Mucosa of rectum (tissue), 2 donors: ENCODE data around the gene TUFT1.

Experiments used
- H3K27ac ChIP-seq, 2 donors: one replicate each; pipeline ENCODE4 v1.7.0; 2013; ENCODE audit warnings: inconsistent platforms in 2 of 2, low read depth in 2 of 2, low read length in 2 of 2
- H3K27me3 ChIP-seq, 2 donors: one replicate each; pipeline ENCODE4 v1.7.0; 2013; ENCODE audit warnings: low read length in 2 of 2; ENCODE audit not compliant: control insufficient read depth in 2 of 2, insufficient read depth in 2 of 2
- H3K36me3 ChIP-seq, 2 donors: one replicate each; pipeline ENCODE4 v1.7.0; 2013; ENCODE audit warnings: low read length in 2 of 2; ENCODE audit not compliant: control insufficient read depth in 2 of 2, insufficient read depth in 2 of 2
- H3K4me1 ChIP-seq, 2 donors: one replicate each; pipeline ENCODE4 v1.7.0; 2013; ENCODE audit warnings: low read length in 2 of 2, mild to moderate bottlenecking in 1 of 2; ENCODE audit not compliant: control insufficient read depth in 2 of 2, insufficient read depth in 2 of 2
- H3K4me3 ChIP-seq, 2 donors: one replicate each; pipeline ENCODE4 v1.7.0; 2013; ENCODE audit warnings: low read length in 2 of 2
- H3K9ac ChIP-seq, 2 donors: one replicate each; pipeline ENCODE4 v1.7.0; 2013; ENCODE audit warnings: low read length in 2 of 2, low read depth in 1 of 2, mild to moderate bottlenecking in 1 of 2
- H3K9me3 ChIP-seq, 2 donors: one replicate each; pipeline ENCODE4 v1.7.0; 2013; ENCODE audit warnings: low read length in 2 of 2; ENCODE audit not compliant: control insufficient read depth in 2 of 2
- donor health status: healthy.
- donor health status: Normal muscosa, but diverticular disease.

TUFT1 gene

DNA sequence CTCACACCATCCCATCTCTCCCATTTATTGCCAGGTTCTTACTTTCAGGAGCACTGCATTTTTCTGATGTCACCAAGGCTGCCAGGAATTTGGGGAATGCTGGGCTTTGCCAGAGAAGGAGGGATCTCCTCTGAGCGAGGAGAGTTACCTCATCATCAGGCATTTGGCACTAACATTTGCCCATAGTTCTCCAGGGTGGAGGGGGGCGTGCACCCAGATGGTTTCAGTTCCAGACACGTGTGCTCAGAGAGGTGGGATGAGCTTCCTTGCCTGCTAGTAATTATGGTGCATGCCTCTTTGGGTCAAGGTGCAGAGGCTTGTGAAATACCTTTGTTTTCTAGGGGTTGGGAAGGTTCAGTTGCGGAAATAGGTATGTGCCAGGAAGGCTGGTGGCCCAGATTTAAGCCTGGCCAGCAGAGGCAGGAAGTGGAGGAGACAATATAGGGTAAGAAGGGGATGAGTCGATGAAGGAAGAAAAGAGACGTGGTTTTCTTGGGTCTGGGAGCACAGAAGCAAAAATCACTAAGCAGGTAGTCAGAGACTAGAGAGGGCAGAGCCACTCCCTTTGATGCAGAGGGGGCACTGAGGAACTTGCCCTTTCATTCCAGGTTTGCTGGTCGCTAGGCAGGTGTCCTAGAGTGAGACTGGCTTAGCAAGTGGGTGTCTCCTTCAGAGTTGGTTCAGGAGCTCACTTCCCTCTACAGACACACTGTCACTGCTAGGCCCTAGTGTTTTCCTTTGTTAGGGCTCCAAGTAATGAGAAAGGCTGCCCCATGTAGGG, 7.2 kb downstream of the TUFT1 start:
- no peaks in the 10 kb centered on the region for H3K9me3 ChIP-seq
- no peaks in the 10 kb centered on the region for H3K36me3 ChIP-seq
- H3K4me3 ChIP-seq: peak overlapping the region; percentile 14 to 45
- H3K9ac ChIP-seq: peak overlapping the region; percentile 48 to 53
- H3K27ac ChIP-seq: peak overlapping the region; percentile 79 to 89
- H3K27me3 ChIP-seq: no peaks in the 10 kb centered on the region
- peaks cover 10 to 32% of the 10 kb centered on the region in 2 donors for H3K4me1 ChIP-seq

DNA sequence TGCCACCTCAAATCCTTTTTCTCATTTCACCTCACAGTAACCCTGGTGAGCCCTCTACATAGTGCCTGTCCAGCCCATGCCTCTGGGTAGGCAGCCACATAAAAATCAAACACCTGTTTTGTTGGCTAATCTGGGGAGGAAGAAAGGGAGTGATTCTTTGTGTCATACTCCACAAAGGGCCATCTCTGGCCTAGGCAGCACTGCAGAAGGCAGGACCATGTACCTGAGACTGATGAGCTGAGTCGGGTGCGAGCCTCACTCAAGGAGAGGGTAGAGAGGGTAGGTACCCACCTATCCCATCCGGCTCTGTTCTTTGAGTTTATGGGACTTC, 7.8 kb downstream of the TUFT1 start:
- Histone ChIP-seq H3K9me3 (no peaks in the 10 kb centered on the region), H3K9ac (peak overlapping the region; percentile 48 to 53), H3K27ac (peak overlapping the region; percentile 79 to 89), H3K4me1 (peaks cover 10 to 28% of the 10 kb centered on the region in 2 donors), H3K4me3 (peak overlapping the region; percentile 14 to 45), H3K36me3 (no peaks in the 10 kb centered on the region), H3K27me3 (no peaks in the 10 kb centered on the region)

DNA sequence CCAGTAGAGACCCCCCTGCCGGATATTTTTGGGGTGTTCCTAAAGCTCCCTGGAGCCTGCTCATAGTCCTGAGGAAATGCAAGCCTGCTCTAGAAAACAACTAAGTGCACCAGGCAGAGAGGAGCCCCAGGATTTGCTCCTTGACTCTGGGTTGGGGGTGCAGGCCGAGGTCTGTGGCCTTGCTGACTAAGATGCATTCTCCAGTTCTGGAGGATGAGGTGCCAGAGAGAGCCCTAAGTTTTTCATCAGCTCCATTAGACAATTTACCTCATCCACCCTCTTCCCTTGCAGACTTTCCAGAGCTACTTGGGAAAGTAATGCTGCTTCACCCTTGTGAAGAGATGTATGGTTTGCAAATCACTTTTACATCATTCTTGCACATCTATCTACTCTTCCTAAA, 9.1 kb downstream of the TUFT1 start:
- Histone ChIP-seq H3K36me3 (no peaks in the 10 kb centered on the region), H3K9ac (peak overlapping the region in 1 of 2 donors; percentile 40), H3K27me3 (no peaks in the 10 kb centered on the region), H3K4me3 (no peak overlapping the region), H3K9me3 (no peaks in the 10 kb centered on the region), H3K4me1 (peaks cover 10 to 28% of the 10 kb centered on the region in 2 donors), H3K27ac (peak overlapping the region; percentile 17 to 70)

DNA sequence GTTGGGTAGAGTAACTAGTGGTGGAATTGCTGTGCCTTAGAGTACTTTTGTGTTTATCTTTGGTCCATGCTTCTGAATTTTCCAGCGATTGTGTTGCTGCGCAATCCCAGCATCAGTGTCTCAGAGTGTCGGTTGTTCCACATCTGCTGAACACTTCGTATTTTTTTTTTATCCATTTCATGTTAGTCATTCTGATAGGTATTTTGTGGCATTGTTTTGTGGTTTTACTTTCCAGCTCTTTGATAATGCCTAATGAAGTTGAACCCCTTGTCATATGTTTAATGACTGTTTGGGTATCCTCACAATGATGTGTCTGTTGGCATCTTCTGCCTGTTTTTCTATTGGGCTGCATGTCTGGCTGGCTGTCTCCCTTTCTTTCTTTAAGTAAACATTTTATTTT, 13.6 kb downstream of the TUFT1 start:
- Histone ChIP-seq H3K4me3 (no peak overlapping the region), H3K36me3 (peaks cover 3 to 4% of the 10 kb centered on the region in 2 donors), H3K9ac (no peak overlapping the region), H3K27ac (no peak overlapping the region), H3K4me1 (peaks cover 4 to 13% of the 10 kb centered on the region in 2 donors), H3K27me3 (no peaks in the 10 kb centered on the region), H3K9me3 (no peaks in the 10 kb centered on the region)

DNA sequence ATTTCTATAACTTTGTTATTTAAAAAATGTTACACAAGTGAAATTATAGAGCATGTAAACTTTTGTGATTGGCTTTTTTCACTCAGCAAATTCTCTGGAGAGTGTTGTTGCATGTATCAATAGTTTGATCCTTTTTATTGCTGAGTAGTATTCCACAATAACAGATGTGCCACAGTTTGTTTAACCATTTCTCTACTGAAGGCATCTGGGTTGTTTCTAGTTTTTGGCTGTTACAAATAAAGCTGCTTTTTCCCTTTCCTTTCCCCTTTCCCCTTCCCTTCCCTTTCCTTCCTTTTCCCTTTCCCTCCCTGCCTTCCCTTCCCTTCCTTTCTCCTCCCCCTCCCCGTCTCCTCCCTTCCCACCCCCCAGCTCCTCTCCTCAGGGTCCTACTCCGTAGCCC, 15.9 kb downstream of the TUFT1 start:
- H3K27me3 ChIP-seq: no peaks in the 10 kb centered on the region
- no peaks in the 10 kb centered on the region for H3K9me3 ChIP-seq
- peaks cover 3 to 4% of the 10 kb centered on the region in 2 donors for H3K36me3 ChIP-seq
- no peak overlapping the region for H3K27ac ChIP-seq
- H3K4me1 ChIP-seq: no peaks in the 10 kb centered on the region
- H3K9ac ChIP-seq: no peak overlapping the region
- H3K4me3 ChIP-seq: no peak overlapping the region

DNA sequence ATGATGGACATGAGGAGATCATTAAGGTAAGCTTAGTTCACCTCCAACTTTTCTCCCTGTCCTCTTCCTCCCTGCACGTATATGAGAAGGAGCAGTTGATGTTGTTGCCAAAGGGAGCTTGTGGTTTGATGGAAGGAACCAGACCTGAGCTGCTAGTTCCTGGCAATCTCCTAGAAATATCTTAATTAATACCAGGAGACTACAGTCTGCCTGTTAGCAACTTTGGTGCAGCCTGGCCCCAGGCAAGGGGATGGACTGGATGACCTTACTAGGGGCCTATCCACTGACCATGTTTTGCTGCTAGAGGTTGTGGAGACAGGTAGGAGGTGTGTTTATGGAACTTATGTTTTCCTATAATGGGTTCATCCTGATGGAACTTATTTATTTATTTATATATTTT, 22.6 kb downstream of the TUFT1 start:
- no peak overlapping the region for H3K27ac ChIP-seq
- H3K36me3 ChIP-seq: peaks cover 17 to 26% of the 10 kb centered on the region in 2 donors
- H3K27me3 ChIP-seq: no peaks in the 10 kb centered on the region
- H3K9ac ChIP-seq: no peak overlapping the region
- no peak overlapping the region for H3K4me3 ChIP-seq
- no peaks in the 10 kb centered on the region for H3K9me3 ChIP-seq
- H3K4me1 ChIP-seq: no peaks in the 10 kb centered on the region

DNA sequence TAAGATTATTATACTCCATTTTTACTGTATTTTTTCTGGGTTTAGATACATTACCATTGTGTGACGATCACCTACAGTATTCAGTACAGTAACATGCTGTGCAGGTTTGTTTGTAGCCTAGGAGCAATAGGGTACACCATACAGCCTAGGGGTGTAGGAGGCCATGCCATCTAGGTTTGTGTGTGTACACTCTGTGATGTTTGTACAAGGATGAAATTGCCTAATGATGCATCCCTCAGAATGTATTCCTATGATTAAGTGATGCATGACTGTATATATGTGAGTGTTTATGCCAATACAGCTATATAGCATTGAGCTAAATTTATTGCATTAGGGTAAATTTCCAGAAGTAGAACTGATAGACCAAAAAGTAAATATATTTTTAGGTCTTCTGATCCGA, 23.3 kb downstream of the TUFT1 start:
- Histone ChIP-seq H3K4me1 (no peaks in the 10 kb centered on the region), H3K36me3 (peaks cover 17 to 26% of the 10 kb centered on the region in 2 donors), H3K27me3 (no peaks in the 10 kb centered on the region), H3K9me3 (no peaks in the 10 kb centered on the region), H3K27ac (no peak overlapping the region), H3K9ac (no peak overlapping the region), H3K4me3 (no peak overlapping the region)

DNA sequence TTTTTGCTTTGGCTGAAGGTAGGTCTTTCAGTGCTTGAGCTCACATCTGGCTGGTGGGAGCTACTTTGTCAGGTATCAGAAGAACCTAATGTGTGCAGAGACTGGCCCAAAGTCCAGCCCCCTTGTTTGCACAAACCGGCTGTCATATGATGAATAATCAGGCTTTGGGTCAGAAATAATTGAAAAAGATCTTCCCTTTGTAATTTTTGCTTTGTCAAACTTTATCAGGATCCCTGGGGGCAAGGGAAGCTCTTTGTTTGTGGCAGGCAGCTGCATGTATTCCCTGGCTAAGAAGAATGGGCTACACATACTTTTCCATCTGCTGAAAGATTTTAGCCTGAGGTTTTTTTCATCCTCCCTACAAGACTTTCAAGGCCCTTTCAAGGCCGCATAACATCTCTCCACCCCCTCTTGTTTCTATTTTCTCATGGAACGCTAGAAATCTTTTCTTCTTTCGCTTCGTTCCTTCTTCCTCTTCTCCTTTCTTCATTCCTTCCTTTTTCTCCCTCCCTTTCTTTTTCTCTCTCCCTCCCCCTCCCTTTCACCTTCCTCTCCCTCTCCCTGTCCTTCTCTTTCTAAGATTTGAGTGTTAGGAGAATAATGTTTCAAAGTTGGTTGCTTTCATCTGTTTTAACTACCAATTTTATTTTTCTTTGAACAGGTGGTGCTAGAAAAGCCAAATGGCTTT, 25.5 kb downstream of the TUFT1 start:
- H3K9me3 ChIP-seq: no peaks in the 10 kb centered on the region
- no peak overlapping the region for H3K27ac ChIP-seq
- no peak overlapping the region for H3K4me3 ChIP-seq
- H3K4me1 ChIP-seq: peaks cover 13 to 15% of the 10 kb centered on the region in 2 donors
- H3K27me3 ChIP-seq: no peaks in the 10 kb centered on the region
- no peak overlapping the region for H3K9ac ChIP-seq
- peaks cover 19 to 36% of the 10 kb centered on the region in 2 donors for H3K36me3 ChIP-seq

DNA sequence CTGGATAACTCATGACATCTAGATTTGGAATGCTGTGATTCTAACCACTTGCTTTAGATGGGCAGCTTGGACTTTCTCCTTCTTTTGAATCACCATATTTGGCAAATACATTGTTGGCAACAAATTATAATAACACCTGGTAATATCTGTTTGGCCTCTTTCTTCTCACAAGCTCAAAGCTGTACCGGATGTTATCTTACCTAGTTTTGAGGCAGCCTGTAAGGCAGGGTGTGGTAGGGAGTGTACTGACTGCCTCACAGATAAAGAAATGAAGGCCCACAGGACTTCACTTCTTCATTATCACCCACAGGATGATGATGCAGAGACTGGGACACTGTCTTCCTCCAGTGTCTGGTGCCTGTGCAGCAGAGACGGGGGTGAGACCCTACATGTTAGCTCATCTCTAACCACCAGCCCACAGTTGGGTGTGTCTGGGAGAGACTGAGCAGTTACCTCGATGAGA, 28.5 kb downstream of the TUFT1 start:
- no peaks in the 10 kb centered on the region for H3K27me3 ChIP-seq
- H3K4me3 ChIP-seq: no peak overlapping the region
- H3K27ac ChIP-seq: peak overlapping the region; percentile 71 to 80
- H3K9me3 ChIP-seq: no peaks in the 10 kb centered on the region
- H3K9ac ChIP-seq: peak overlapping the region in 1 of 2 donors; percentile 3
- peaks cover 20 to 35% of the 10 kb centered on the region in 2 donors for H3K36me3 ChIP-seq
- peaks cover 13 to 15% of the 10 kb centered on the region in 2 donors for H3K4me1 ChIP-seq

DNA sequence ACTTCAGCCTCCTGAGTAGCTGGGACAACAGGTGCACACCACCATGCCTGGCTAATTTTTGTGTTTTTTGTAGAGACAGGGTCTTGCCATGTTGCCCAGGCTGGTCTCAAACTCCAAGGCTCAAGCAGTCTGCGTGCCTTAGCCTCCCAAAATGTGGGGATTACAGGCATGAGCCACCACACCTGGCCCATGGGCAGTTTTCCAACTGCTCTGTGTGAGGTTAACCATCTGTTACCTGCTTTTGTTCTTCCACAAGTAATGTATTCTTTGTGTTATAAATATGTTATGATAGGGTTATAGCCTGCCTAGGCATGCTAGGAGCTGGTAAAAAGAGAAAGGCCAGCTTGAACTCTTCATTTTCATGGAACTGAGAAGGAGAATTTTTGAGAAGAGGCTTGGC, 30.7 kb downstream of the TUFT1 start:
- H3K27ac ChIP-seq: peak overlapping the region in 1 of 2 donors; percentile 6
- H3K27me3 ChIP-seq: no peaks in the 10 kb centered on the region
- H3K9me3 ChIP-seq: no peaks in the 10 kb centered on the region
- no peak overlapping the region for H3K9ac ChIP-seq
- H3K4me3 ChIP-seq: no peak overlapping the region
- peaks cover 11 to 38% of the 10 kb centered on the region in 2 donors for H3K36me3 ChIP-seq
- H3K4me1 ChIP-seq: peaks cover 13 to 15% of the 10 kb centered on the region in 2 donors
